Karpas-422 (cell line): ENCODE data around the gene CPE. TPM values are rescaled to one million over a fixed set of nuclear protein-coding genes. Genes with fewer than 3 reads are reported as not detected.
"Not testable (repeated sequence)": the region's sequence is repeated elsewhere in the genome, so short reads cannot be mapped to it uniquely, and the experiment has no call there.

Source experiments
- DNase-seq: peaks from one replicate; pipeline ENCODE4 v3.0.0-alpha.2; 2015
- H2AFZ ChIP-seq: fragments of 200-600 bp; sonication (generic); 2 replicates; pipeline ENCODE4 v1.6.1; 2014; ENCODE audit warnings: antibody characterized with exemption, low read length, mixed read lengths
- H3K27ac ChIP-seq: fragments of 200-600 bp; sonication (generic); 2 replicates; pipeline ENCODE4 v1.5.1; 2014; ENCODE audit warnings: mild to moderate bottlenecking, low read length, moderate library complexity
- H3K27me3 ChIP-seq: fragments of 200-600 bp; sonication (generic); 2 replicates; pipeline ENCODE4 v1.6.1; 2014; ENCODE audit warnings: low read length, mixed read lengths
- H3K36me3 ChIP-seq: fragments of 200-600 bp; sonication (generic); 2 replicates; pipeline ENCODE4 v1.6.1; 2014; ENCODE audit warnings: low read length, mixed read lengths; ENCODE audit not compliant: insufficient read depth
- H3K4me1 ChIP-seq: fragments of 200-600 bp; sonication (generic); 2 replicates; pipeline ENCODE4 v1.6.1; 2014; ENCODE audit warnings: mild to moderate bottlenecking, low read length, mixed read lengths
- H3K4me2 ChIP-seq: fragments of 200-600 bp; sonication (generic); 2 replicates; pipeline ENCODE4 v1.6.1; 2014; ENCODE audit warnings: low read length, low read depth, mild to moderate bottlenecking; ENCODE audit not compliant: poor library complexity, severe bottlenecking
- H3K4me3 ChIP-seq: fragments of 200-600 bp; sonication (generic); 2 replicates; pipeline ENCODE4 v1.5.1; 2014; ENCODE audit warnings: mild to moderate bottlenecking, antibody characterized with exemption, low read length, mixed read lengths
- H3K79me2 ChIP-seq: fragments of 200-600 bp; sonication (generic); 2 replicates; pipeline ENCODE4 v1.6.1; 2014; ENCODE audit warnings: mild to moderate bottlenecking, low read length, mixed read lengths
- H3K9ac ChIP-seq: fragments of 200-600 bp; sonication (generic); 2 replicates; pipeline ENCODE4 v1.6.0; 2014; ENCODE audit warnings: low read length
- H3K9me2 ChIP-seq: fragments of 200-600 bp; sonication (generic), shearing (Covaris generic); replicated peaks from 2 replicates; pipeline ENCODE4 v1.6.0; 2014; ENCODE audit warnings: mild to moderate bottlenecking, low read length, moderate library complexity; ENCODE audit not compliant: insufficient read depth
- H3K9me3 ChIP-seq: fragments of 300-700, 200-600 bp; sonication (generic); 2 replicates; pipeline ENCODE4 v1.6.1; 2014; ENCODE audit warnings: low read length, mixed read lengths
- H4K20me1 ChIP-seq: fragments of 200-600 bp; sonication (generic); 2 replicates; pipeline ENCODE4 v1.6.1; 2014; ENCODE audit warnings: mild to moderate bottlenecking, antibody characterized with exemption, low read length, low read depth; ENCODE audit not compliant: insufficient read depth
- total RNA-seq: library from RNA; depleted of rRNA; stranded (reverse); fragments of >200 nt; shearing (Covaris generic); gene quantifications from 2 replicates; pipeline ENCODE4 v1.2.3, GENCODE V29; 2014; ENCODE audit warnings: low replicate concordance

The CPE gene
- total RNA-seq, 1 experiment from 2014 or later = not detected

DNA sequence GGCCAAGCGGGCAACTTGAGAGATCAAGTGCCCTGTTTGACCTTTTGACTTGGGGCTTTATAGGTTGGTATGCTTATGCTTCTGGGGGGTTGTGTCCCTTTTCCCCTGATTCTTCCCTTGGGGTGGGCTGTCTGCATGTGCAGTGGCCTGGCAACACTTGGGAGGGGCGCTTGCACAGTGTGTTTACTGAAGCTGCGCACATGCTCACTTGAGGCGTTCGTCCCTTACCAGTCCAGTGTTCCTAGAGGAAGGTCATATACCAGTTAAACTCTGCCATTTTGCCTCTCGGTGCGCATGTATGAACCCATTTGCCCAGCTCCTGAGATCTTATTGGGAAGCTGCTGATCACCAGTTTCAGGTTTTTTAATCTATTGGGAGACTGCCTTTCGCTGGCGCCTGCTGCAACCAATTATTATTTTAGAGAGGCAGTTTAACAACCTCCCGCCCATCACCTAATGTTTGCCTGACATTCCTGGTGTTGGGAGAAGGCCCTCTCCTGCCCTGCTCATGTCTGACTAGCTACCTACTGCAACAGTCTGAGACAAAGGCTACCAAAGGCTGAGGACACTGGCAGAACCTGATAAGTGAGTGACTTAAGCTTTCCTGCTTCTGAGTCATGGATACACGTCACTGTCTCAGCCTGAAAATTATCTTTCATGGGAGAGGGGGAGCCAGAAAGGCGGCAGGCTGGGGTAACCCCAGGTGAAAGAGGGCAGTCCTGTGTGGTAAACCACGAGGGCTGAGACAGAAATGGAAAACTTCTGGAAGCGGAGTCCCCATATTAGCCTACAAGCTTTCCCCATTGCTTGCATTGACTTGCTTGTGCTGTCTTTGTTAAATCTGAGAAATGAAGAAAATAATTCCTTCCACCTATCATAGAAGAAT, 97.6 kb downstream of the CPE start:
- no peak for DNase-seq
- no peak overlapping the region for H3K9ac ChIP-seq
- no peak overlapping the region for H3K4me3 ChIP-seq
- no peak overlapping the region for H2AFZ ChIP-seq
- H3K4me2 ChIP-seq = no peak overlapping the region
- H3K9me3 ChIP-seq = peaks cover 18% of the 10 kb centered on the region
- H3K9me2 ChIP-seq = no peaks in the 10 kb centered on the region
- H4K20me1 ChIP-seq = no peaks in the 10 kb centered on the region
- no peaks in the 10 kb centered on the region for H3K27me3 ChIP-seq
- no peaks in the 10 kb centered on the region for H3K79me2 ChIP-seq
- no peaks in the 10 kb centered on the region for H3K4me1 ChIP-seq
- H3K27ac ChIP-seq = no peak overlapping the region
- H3K36me3 ChIP-seq = no peaks in the 10 kb centered on the region

DNA sequence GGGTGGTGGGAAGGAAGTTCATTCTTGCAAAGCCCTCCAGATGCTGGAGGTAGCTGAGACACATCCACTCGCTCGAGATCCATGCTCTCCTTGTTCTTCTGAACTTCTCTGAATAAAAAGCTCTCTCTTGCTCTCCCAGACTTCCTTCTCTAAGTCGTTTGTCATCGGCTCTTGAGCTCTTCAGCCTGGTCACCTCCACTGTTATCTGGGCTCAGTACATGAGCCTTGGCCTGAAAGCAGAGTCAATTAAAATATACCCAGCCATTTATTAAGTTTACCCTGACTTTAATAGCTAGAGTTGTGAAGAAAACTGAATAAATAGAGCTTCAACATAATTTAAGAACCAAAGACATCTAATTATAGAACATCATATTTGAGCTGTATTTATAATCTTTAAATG, 99.0 kb downstream of the CPE start:
- Histone ChIP-seq H3K9ac (no peak overlapping the region), H2AFZ (no peak overlapping the region), H3K27ac (no peak overlapping the region), H3K4me1 (no peaks in the 10 kb centered on the region), H3K4me3 (no peak overlapping the region), H3K36me3 (no peaks in the 10 kb centered on the region), H3K9me2 (no peaks in the 10 kb centered on the region), H3K79me2 (no peaks in the 10 kb centered on the region), H3K27me3 (no peaks in the 10 kb centered on the region), H3K4me2 (no peak overlapping the region), H4K20me1 (no peaks in the 10 kb centered on the region), H3K9me3 (peaks cover 4% of the 10 kb centered on the region)
- no peak for DNase-seq

GRCh38 chr4:165478260-165478659, 99.5 kb downstream of the CPE start:
- Histone ChIP-seq H3K79me2 (no peaks in the 10 kb centered on the region), H2AFZ (no peak overlapping the region), H3K9me2 (no peaks in the 10 kb centered on the region), H3K9ac (no peak overlapping the region), H3K4me3 (no peak overlapping the region), H4K20me1 (no peaks in the 10 kb centered on the region), H3K36me3 (no peaks in the 10 kb centered on the region), H3K9me3 (peaks cover 2% of the 10 kb centered on the region), H3K4me1 (no peaks in the 10 kb centered on the region), H3K27ac (no peak overlapping the region), H3K27me3 (no peaks in the 10 kb centered on the region), H3K4me2 (no peak overlapping the region)
- no peak for DNase-seq

DNA sequence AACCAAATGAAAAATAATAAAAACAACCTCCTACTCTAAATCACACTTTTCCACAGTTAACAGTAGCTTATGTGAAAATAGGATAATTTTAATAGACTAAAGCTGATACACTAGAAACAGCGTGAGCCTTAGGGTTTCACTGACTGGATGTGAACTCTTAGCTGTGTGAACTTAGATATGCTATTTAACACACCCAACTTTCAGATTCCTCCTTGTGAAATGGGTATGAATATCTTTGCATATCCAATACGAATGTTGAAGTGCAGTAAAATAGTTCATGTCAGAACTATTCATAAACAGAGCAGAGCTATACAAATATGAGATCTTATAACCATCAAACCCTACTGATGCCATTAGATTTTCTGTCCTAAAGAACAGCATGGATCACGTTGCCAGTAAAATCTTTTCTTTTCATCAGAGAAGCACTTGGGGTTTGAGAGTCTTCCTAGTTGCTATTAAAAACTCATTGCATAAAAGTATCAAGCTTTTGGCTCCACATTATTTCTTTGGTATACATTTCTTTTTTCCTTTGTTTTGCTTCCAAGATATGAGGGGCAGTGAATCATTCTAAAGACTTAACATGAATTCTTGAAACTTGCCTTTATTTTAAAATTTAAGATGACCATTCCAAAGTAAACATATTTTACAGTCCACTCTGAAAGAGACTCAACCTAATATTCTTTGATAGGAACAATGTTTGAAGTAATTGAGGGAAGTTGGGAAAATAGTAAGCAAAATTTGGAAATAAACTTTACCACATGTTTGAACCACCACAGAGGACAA, 102.4 kb downstream of the CPE start:
- no peak overlapping the region for H2AFZ ChIP-seq
- H3K36me3 ChIP-seq = no peaks in the 10 kb centered on the region
- H3K9ac ChIP-seq = no peak overlapping the region
- H3K4me2 ChIP-seq = no peak overlapping the region
- no peak overlapping the region for H3K27ac ChIP-seq
- no peaks in the 10 kb centered on the region for H4K20me1 ChIP-seq
- no peaks in the 10 kb centered on the region for H3K9me2 ChIP-seq
- no peak for DNase-seq
- no peaks in the 10 kb centered on the region for H3K4me1 ChIP-seq
- no peak overlapping the region for H3K4me3 ChIP-seq
- no peaks in the 10 kb centered on the region for H3K27me3 ChIP-seq
- no peaks in the 10 kb centered on the region for H3K9me3 ChIP-seq
- H3K79me2 ChIP-seq = no peaks in the 10 kb centered on the region

DNA sequence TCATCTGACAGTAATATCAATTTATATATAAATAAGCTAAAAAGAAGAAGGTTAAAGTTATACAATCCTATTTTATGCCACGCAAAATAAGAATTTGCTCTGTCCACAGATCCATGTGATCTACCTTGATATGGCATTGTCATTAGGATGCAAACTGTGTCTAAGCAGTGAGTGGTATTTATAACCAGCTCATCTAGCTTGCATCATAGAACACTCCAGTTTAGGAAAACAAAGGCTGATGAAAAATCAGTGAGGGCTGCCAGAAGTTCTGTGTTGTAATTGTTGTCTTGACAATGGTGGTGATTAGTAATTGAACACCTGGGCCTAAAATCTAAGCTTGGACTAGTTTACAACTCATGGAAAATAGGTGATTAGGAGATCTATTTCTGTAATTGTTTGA, 111.0 kb downstream of the CPE start:
- H3K4me3 ChIP-seq = no peak overlapping the region
- no peaks in the 10 kb centered on the region for H3K9me2 ChIP-seq
- no peaks in the 10 kb centered on the region for H4K20me1 ChIP-seq
- H3K27ac ChIP-seq = no peak overlapping the region
- H3K79me2 ChIP-seq = no peaks in the 10 kb centered on the region
- DNase-seq = no peak
- H3K4me2 ChIP-seq = no peak overlapping the region
- H3K27me3 ChIP-seq = peaks cover 3% of the 10 kb centered on the region; the same call in 1 of the 2 replicates
- no peaks in the 10 kb centered on the region for H3K4me1 ChIP-seq
- H2AFZ ChIP-seq = no peak overlapping the region
- no peaks in the 10 kb centered on the region for H3K9me3 ChIP-seq
- no peak overlapping the region for H3K9ac ChIP-seq
- no peaks in the 10 kb centered on the region for H3K36me3 ChIP-seq

DNA sequence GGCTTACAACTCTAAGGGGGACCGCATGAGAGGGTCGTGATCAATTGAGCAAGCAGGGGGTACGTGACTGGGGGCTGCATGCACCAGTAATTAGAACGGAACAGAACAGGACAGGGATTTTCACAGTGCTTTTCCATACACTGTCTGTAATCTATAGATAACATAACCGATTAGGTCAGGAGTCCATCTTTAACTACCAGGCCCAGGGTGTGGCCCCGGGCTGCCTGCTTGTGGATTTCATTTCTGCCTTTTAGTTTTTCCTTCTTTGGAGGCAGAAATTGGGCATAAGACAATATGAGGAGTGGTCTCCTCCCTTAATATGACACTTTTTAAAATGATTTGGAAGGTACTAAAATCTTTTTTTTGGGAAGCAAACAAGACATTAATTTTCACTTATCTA, 113.8 kb downstream of the CPE start:
- H4K20me1 ChIP-seq, H3K36me3 ChIP-seq, H3K9me2 ChIP-seq, H3K9ac ChIP-seq, H3K9me3 ChIP-seq, H3K4me3 ChIP-seq, H3K4me2 ChIP-seq, H3K79me2 ChIP-seq, H3K27ac ChIP-seq, DNase-seq, H2AFZ ChIP-seq, H3K4me1 ChIP-seq, H3K27me3 ChIP-seq: not testable (repeated sequence)

DNA sequence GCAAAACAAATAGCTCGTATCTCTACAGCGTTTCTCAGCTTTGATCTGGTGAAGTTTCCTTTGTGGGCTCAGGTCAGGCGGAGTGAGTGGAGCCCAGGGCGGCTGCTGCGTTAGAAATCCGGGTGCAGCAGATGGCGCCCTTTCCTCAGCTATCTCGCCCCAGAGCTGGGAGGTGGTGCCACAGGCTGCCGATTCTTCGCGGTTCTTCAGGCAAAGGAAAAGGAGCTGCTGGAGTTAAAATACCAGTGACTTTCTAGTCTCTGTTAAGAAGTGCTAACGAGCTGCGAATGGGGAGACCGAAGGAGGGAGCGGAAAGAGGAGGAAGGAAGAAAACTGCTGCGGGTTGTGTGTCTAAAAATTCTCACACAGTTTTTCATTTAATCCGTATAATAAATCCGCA, 114.6 kb downstream of the CPE start:
- no peaks in the 10 kb centered on the region for H3K36me3 ChIP-seq
- no peak overlapping the region for H3K4me2 ChIP-seq
- H3K9ac ChIP-seq = no peak overlapping the region
- peak; percentile 88 for DNase-seq
- H2AFZ ChIP-seq = no peak overlapping the region
- no peak overlapping the region for H3K27ac ChIP-seq
- H4K20me1 ChIP-seq = no peaks in the 10 kb centered on the region
- H3K4me1 ChIP-seq = no peaks in the 10 kb centered on the region
- H3K4me3 ChIP-seq = no peak overlapping the region
- H3K9me3 ChIP-seq = no peaks in the 10 kb centered on the region
- H3K79me2 ChIP-seq = no peaks in the 10 kb centered on the region
- no peaks in the 10 kb centered on the region for H3K27me3 ChIP-seq
- H3K9me2 ChIP-seq = no peaks in the 10 kb centered on the region
